GM18517 (cell line): ENCODE results near the gene ADAMTSL5.

Experiments
- ATAC-seq: cut with Tn5 transposase; IDR thresholded peaks from one replicate; pipeline ENCODE4 v1.9.1; 2021; ENCODE audit warnings: mild to moderate bottlenecking, moderate library complexity; ENCODE audit not compliant: unreplicated experiment

The ADAMTSL5 gene

GRCh38 chr19:1468274-1468820 lies 44.5 kb downstream of the ADAMTSL5 start:
- ATAC-seq: no peak

- no peak for ATAC-seq
Observed at GRCh38 chr19:1467490-1468273, 45.1 kb downstream of the ADAMTSL5 start.

GRCh38 chr19:1467215-1467489 lies 45.7 kb downstream of the ADAMTSL5 start:
- ATAC-seq: no peak

- ATAC-seq: no peak
Observed at GRCh38 chr19:1466461-1467214, 46.2 kb downstream of the ADAMTSL5 start.

- ATAC-seq: no peak
Observed at GRCh38 chr19:1466018-1466460, 46.8 kb downstream of the ADAMTSL5 start.

- no peak for ATAC-seq
Observed at GRCh38 chr19:1465191-1466016, 47.4 kb downstream of the ADAMTSL5 start.

GRCh38 chr19:1461862-1462261 lies 51.0 kb downstream of the ADAMTSL5 start:
- no peak for ATAC-seq

GRCh38 chr19:1460033-1460995 lies 52.5 kb downstream of the ADAMTSL5 start:
- no peak for ATAC-seq

- ATAC-seq: no peak
Observed at GRCh38 chr19:1459479-1459878, 53.3 kb downstream of the ADAMTSL5 start.

GRCh38 chr19:1457892-1458291 lies 54.9 kb downstream of the ADAMTSL5 start:
- no peak for ATAC-seq

GRCh38 chr19:1457031-1457739 lies 55.6 kb downstream of the ADAMTSL5 start:
- ATAC-seq: no peak

GRCh38 chr19:1456121-1456900 lies 56.5 kb downstream of the ADAMTSL5 start:
- ATAC-seq: no peak

- ATAC-seq: no peak
Observed at GRCh38 chr19:1455336-1456120, 57.3 kb downstream of the ADAMTSL5 start.
